WTC11 (cell line): ENCODE data around the gene EPN2. TPM values are rescaled to one million over a fixed set of nuclear protein-coding genes. Genes with fewer than 3 reads are reported as not detected.

Experiments used
- ATAC-seq: fragments of 200-7000 bp; cut with Tn5 transposase; 2 replicates; pipeline ENCODE4 v1.10.0; 2021; ENCODE audit warnings: mild to moderate bottlenecking, moderate library complexity
- CTCF ChIA-PET: fragments of 300-600 bp; sonication (Branson Sonifier 250); formaldehyde crosslinking; loops from one replicate; lab custom pipeline; 2021; ENCODE audit warnings: antibody characterized with exemption; lab: Charles Lee
- POLR2A ChIA-PET: fragments of 350-600 bp; sonication (Branson Sonifier 250); formaldehyde crosslinking; loops from one replicate; lab custom pipeline; 2021; ENCODE audit warnings: antibody characterized with exemption; lab: Charles Lee
- DNase-seq: peaks from one replicate; pipeline ENCODE4 v3.0.0; 2021; ENCODE audit warnings: low spot score
- H3K27ac Mint-ChIP-seq: 2 replicates; pipeline ENCODE4 v1.8.0; 2021; ENCODE audit warnings: mixed read lengths
- H3K27me3 Mint-ChIP-seq: 2 replicates; pipeline ENCODE4 v1.8.0; 2021; ENCODE audit warnings: low read depth, mild to moderate bottlenecking, moderate library complexity, mixed read lengths
- H3K36me3 Mint-ChIP-seq: 2 replicates; pipeline ENCODE4 v1.8.0; 2021; ENCODE audit warnings: mixed read lengths
- H3K4me1 Mint-ChIP-seq: 2 replicates; pipeline ENCODE4 v1.8.0; 2022; ENCODE audit warnings: mixed read lengths
- H3K4me3 Mint-ChIP-seq: 2 replicates; pipeline ENCODE4 v1.8.0; 2021; ENCODE audit warnings: mild to moderate bottlenecking, moderate library complexity, mixed read lengths
- H3K9me3 Mint-ChIP-seq: 2 replicates; pipeline ENCODE4 v1.8.0; 2021; ENCODE audit warnings: mixed read lengths
- ARID4B ChIP-seq: sonication (generic); formaldehyde crosslinking; IDR thresholded peaks from 2 replicates; pipeline ENCODE4 v1.8.0; 2023; ENCODE audit warnings: missing genetic modification reagents, mild to moderate bottlenecking, borderline replicate concordance
- CBFB ChIP-seq: sonication (generic); formaldehyde crosslinking; IDR thresholded peaks from 2 replicates; pipeline ENCODE4 v1.8.1; 2022; ENCODE audit warnings: mild to moderate bottlenecking, low read depth, missing genetic modification reagents
- FOXJ3 ChIP-seq: sonication (generic); formaldehyde crosslinking; IDR thresholded peaks from 2 replicates; pipeline ENCODE4 v1.9.0; 2021; ENCODE audit warnings: missing genetic modification reagents, mild to moderate bottlenecking, borderline replicate concordance
- HMGA2 ChIP-seq: fragments of 250-450 bp; sonication (Bioruptor Pico); IDR thresholded peaks from 2 replicates; pipeline ENCODE4 v1.4.0; 2021; ENCODE audit warnings: mild to moderate bottlenecking, moderate library complexity
- MAX ChIP-seq: sonication (generic); formaldehyde crosslinking; IDR thresholded peaks from 2 replicates; pipeline ENCODE4 v1.8.0; 2022; ENCODE audit warnings: mild to moderate bottlenecking, missing genetic modification reagents
- PREB ChIP-seq: sonication (generic); formaldehyde crosslinking; IDR thresholded peaks from 2 replicates; pipeline ENCODE4 v1.8.1; 2022; ENCODE audit warnings: mild to moderate bottlenecking, missing genetic modification reagents, moderate library complexity, borderline replicate concordance
- RORB ChIP-seq: fragments of 250-450 bp; sonication (Bioruptor Pico); IDR thresholded peaks from 2 replicates; pipeline ENCODE4 v1.9.0; 2021; ENCODE audit warnings: mild to moderate bottlenecking
- SP1 ChIP-seq: sonication (generic); formaldehyde crosslinking; conservative IDR thresholded peaks from 2 replicates; pipeline ENCODE4 v1.8.1; 2022; ENCODE audit warnings: missing genetic modification reagents
- ZNF138 ChIP-seq: sonication (generic); formaldehyde crosslinking; conservative IDR thresholded peaks from 2 replicates; pipeline ENCODE4 v1.8.1; 2022; ENCODE audit warnings: mild to moderate bottlenecking, moderate library complexity, missing genetic modification reagents
- ZNF219 ChIP-seq: sonication (generic); formaldehyde crosslinking; IDR thresholded peaks from 2 replicates; pipeline ENCODE4 v1.8.0; 2023; ENCODE audit warnings: missing genetic modification reagents, mild to moderate bottlenecking, borderline replicate concordance
- ZNF263 ChIP-seq: sonication (generic); formaldehyde crosslinking; IDR thresholded peaks from 2 replicates; pipeline ENCODE4 v1.8.1; 2022; ENCODE audit warnings: low read depth, mild to moderate bottlenecking, moderate library complexity, missing genetic modification reagents
- ZNF423 ChIP-seq: fragments of 250-450 bp; sonication (Bioruptor Pico); IDR thresholded peaks from 2 replicates; pipeline ENCODE4 v2.1.2; 2022; ENCODE audit warnings: mild to moderate bottlenecking, moderate library complexity
- total RNA-seq: library from RNA; stranded (reverse); gene quantifications from 3 replicates; pipeline ENCODE4 v1.2.3, GENCODE V29; 2021
- TF ChIP-seq, protein P1 (sequence below): sonication (generic); formaldehyde crosslinking; IDR thresholded peaks from 2 replicates; pipeline ENCODE4 v1.8.0; 2023; ENCODE audit warnings: missing genetic modification reagents
- TF ChIP-seq, protein P2 (sequence below): fragments of 250-450 bp; sonication (Bioruptor Pico); IDR thresholded peaks from 2 replicates; pipeline ENCODE4 v1.9.0; 2021; ENCODE audit warnings: moderate library complexity, mild to moderate bottlenecking, inconsistent platforms, borderline replicate concordance
- TF ChIP-seq, protein P3 (sequence below): sonication (generic); formaldehyde crosslinking; IDR thresholded peaks from 2 replicates; pipeline ENCODE4 v1.8.1; 2023; ENCODE audit warnings: mild to moderate bottlenecking, missing genetic modification reagents

EPN2 gene
- total RNA-seq, 1 experiment from 2014 or later, result 48.8 TPM

- POLR2A ChIA-PET, result no interaction called here
- peak; percentile 30 for DNase-seq
These were observed 33.8 kb downstream of the EPN2 start for GRCh38 chr17:19270704-19271611.

DNA sequence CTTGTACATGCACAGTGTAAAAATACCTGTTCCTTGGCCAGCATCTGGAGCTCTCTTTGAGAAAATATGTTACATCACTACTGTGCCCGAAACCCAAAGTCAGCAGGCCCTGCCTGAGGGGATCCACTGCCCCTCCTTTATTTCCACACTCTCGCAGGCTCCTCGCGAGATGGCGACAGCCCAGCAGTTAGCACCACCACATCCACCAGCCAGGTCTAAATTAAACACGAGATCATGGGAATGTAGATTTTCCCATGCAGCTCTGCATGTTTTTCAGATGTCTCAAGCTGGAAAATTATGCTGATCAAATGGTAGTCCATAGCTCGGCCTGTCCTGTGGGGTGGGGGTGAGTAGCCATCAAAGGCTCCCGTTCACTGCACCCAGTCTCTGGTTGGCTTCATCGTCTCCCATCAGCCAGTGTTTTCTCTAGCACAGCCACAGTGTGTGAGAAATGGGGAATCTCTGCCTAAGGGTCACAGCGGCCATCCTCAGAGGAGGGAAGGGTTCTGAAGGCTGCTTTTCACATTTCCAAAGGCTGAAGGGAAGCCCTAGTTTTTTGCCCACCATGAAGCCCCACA, 34.7 kb downstream of the EPN2 start:
- DNase-seq (no peak), ATAC-seq (no peak)
- H3K36me3 Mint-ChIP-seq, result peaks cover 15% of the 10 kb centered on the region
- H3K27ac Mint-ChIP-seq, result no peak overlapping the region
- H3K4me3 Mint-ChIP-seq, result no peak overlapping the region
- H3K27me3 Mint-ChIP-seq, result no peaks in the 10 kb centered on the region
- no peaks in the 10 kb centered on the region for H3K9me3 Mint-ChIP-seq
- ChIA-PET CTCF (interaction anchor here (0.7 to 1.5 kb wide), 4 partner anchors 15 to 50 kb away, joined by 3 to 4 read pairs (median 4); no protein-coding TSS in a partner anchor), POLR2A (interaction anchor here (0.6 kb wide), 1 partner anchor 8 kb away, joined by 8 read pairs; no protein-coding TSS in a partner anchor)
- peaks cover 34% of the 10 kb centered on the region for H3K4me1 Mint-ChIP-seq
- TF ChIP-seq ZNF138 (no peak), FOXJ3 (CRISPR knock-in tag) (no peak), ZNF423 (CRISPR knock-in tag) (no peak), HMGA2 (CRISPR knock-in tag) (no peak), ZNF263 (no peak), SP1 (CRISPR knock-in tag) (no peak), CBFB (CRISPR knock-in tag) (no peak)
- TF ChIP-seq, protein P1, sequence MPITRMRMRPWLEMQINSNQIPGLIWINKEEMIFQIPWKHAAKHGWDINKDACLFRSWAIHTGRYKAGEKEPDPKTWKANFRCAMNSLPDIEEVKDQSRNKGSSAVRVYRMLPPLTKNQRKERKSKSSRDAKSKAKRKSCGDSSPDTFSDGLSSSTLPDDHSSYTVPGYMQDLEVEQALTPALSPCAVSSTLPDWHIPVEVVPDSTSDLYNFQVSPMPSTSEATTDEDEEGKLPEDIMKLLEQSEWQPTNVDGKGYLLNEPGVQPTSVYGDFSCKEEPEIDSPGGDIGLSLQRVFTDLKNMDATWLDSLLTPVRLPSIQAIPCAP (CRISPR knock-in tag), result no peak
- TF ChIP-seq, protein P2, sequence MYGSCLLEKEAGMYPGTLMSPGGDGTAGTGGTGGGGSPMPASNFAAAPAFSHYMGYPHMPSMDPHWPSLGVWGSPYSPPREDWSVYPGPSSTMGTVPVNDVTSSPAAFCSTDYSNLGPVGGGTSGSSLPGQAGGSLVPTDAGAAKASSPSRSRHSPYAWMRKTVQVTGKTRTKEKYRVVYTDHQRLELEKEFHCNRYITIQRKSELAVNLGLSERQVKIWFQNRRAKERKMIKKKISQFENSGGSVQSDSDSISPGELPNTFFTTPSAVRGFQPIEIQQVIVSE, result no peak

More at GRCh38 chr17:19270704-19271611, 33.8 kb downstream of the EPN2 start:
- H3K36me3 Mint-ChIP-seq, result peaks cover 13% of the 10 kb centered on the region
- no peaks in the 10 kb centered on the region for H3K27me3 Mint-ChIP-seq
- TF ChIP-seq MAX (peak; percentile 37; the same call in 1 of the 2 replicates), ZNF219 (CRISPR knock-in tag) (no peak), RORB (CRISPR knock-in tag) (no peak), ARID4B (CRISPR knock-in tag) (no peak), PREB (no peak)
- TF ChIP-seq, protein P3, sequence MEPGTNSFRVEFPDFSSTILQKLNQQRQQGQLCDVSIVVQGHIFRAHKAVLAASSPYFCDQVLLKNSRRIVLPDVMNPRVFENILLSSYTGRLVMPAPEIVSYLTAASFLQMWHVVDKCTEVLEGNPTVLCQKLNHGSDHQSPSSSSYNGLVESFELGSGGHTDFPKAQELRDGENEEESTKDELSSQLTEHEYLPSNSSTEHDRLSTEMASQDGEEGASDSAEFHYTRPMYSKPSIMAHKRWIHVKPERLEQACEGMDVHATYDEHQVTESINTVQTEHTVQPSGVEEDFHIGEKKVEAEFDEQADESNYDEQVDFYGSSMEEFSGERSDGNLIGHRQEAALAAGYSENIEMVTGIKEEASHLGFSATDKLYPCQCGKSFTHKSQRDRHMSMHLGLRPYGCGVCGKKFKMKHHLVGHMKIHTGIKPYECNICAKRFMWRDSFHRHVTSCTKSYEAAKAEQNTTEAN, result no peak
- H3K27ac Mint-ChIP-seq, result no peak overlapping the region
- ATAC-seq, result peak; percentile 79
- peaks cover 35% of the 10 kb centered on the region for H3K4me1 Mint-ChIP-seq
- H3K9me3 Mint-ChIP-seq, result no peaks in the 10 kb centered on the region
- CTCF ChIA-PET, result interaction anchor here (0.6 to 1.7 kb wide), 12 partner anchors 10 to 68 kb away, joined by 3 to 8 read pairs (median 4); no protein-coding TSS in a partner anchor
- no peak overlapping the region for H3K4me3 Mint-ChIP-seq
